GM21619 (cell line): ENCODE data around the gene PSMD3.

Experiments used
- ATAC-seq: cut with Tn5 transposase; IDR thresholded peaks from one replicate; pipeline ENCODE4 v1.9.1; 2021; ENCODE audit not compliant: unreplicated experiment

PSMD3 gene

DNA sequence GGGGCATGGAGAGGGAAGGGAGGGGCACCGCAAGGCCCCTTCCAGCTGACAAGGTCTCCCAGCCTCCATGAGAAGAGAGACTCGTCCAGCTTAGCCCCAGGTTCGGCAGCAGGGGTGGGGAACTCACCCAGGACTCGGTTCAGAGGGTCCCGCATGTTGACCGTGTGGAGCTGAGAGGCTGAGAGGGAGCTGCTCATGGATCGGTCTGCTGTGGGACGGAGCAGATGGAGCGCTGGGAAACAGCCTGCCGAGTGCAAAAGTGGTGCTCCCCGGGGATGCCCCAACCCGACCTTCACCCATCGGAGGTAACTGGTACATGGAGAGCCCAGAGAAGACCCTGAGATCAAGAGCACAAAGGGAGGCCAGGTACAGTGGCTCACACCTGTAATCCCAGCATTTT, 39.5 kb downstream of the PSMD3 start:
- ATAC-seq, result no peak

DNA sequence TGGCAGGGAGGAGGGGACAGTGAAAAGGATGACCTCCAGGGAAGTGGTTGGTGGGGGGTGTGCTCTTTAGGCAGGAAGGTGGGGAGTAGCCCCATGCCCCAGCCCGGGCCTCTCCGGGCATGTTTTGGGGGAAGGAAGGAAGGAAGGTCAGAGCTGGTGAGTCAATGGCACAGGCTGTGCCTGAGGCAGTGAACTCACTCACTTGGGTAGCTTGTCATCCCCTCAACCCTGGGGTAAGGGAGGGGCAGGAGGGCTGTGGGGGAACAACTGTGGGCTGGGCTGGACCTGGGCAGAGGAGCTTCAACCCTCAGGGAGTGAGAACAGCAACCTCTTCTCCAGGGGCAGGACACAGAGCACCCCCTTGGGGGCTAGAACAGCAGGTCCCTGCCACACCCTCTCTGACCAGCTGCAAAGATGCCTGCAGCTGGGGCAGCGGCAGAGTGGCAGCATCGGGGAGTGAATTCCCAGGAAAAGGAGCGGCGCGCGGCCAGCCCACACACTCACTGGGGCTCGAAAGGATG, 40.9 kb downstream of the PSMD3 start:
- no peak for ATAC-seq

DNA sequence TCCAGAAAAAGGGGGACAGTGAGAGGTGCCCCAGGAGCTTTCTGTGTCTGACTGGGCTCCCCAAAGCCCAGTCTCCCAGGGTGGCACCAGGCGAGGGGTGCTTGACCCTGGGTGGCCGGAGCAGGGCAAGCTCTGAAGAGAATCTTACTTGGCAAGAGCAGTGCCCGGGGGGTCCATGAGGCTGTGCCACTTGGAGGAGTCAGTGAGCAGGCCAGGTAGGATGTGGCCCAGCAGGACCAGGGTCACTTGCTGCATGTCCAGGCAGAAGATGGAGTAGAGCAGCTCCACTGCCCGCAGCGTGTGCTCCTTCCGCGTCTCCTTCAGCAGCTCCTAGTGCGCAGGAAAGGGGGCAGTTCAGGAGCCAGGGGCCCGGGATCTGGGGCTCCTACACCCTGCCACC, 41.9 kb downstream of the PSMD3 start:
- no peak for ATAC-seq

DNA sequence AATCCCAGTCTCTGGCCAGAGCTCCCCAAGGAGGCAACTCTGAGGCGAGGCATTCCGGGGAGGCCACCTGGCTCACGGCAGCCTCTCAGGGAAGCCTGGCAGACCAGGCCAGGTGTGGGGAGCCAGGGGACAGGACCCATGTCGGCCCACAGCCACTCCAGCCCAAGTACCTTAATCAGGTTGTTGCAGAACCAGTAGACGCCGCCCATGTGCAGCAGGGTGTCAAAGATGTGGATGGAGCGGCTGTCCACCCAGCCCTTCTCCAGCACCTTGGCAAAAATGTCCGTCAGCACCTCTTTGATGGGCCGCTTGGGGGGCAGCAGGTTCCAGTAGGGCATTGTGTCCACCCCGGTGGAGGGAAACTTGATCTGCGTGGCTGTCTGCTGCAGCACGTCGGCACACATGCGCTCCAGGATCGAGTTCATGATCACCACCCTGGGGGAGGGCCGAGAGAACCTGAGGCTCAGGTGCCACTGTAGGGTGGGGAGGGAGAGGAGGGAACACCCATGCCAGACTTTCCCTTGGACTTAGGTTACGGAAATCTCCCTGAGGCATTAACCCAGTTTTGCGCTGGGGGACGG, 42.4 kb downstream of the PSMD3 start:
- ATAC-seq, result no peak

DNA sequence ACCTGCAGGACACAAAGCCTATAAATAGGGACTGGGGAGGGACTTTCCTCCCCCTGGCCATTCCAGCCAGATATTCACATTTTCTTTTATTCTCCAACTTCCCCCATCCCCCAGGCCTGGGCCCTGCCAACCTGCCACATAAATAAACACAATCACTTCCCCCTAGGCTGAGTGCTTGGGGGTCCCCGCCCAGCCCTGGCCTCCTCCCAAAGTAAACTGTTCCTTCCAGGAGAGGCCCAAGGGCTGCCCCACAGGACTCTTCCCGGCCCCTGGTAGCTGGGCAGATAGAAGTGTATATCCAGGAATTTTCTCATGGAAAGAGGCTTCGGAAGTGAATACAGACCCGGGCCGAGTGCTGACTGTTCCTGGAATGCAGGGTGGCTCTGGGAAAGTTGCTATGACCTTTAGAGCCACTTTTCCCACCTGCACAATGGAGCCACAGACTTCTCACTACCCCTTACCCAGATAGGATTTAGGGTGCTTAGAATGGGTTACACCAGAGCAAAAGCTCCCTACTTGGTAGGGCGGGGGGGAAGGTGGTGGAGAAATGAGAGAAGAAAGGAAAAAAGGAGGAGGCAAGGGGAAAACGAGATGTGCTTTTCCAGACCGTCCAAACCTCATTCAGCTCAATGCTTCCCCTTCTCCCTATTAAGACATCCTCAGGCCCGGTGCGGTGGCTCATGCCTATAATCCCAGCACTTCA, 43.1 kb downstream of the PSMD3 start:
- ATAC-seq, result no peak

DNA sequence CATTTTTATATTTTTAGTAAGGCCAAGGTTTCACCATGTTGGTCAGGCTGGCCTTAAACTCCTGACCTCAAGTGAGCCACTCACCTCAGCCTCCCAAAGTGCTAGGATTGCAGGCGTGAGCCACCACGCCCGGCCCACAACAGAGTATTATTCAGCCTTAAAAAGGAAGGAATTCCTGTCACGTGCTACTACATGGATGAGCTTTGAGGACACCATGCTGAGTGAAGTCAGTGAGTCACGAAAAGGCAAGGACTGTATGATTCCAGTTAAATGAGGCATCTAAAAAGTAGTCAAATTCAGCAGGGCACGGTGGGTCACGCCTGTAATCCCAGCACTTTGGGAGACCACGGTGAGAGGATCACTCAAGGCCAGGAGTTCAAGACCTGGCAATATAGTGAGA, 44.3 kb downstream of the PSMD3 start:
- ATAC-seq, result no peak

DNA sequence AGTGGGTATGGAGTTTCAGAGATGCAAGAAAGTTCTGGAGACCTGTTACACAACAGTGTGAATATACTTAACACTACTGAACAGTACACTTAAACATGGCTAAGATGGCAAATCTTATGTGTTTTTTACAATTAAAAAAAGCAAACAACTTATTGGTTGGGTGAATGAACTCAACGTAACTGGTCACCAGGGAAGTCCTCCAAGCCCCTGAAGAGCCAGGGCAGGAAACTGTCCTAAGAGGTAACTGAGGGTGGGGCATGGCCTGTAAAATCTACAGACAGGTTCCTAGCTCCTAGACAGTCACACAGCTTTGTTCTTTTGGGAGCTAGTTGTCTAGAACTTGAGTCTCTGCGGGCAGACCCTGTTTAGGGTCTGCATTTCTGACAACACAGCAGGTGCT, 45.0 kb downstream of the PSMD3 start:
- no peak for ATAC-seq

DNA sequence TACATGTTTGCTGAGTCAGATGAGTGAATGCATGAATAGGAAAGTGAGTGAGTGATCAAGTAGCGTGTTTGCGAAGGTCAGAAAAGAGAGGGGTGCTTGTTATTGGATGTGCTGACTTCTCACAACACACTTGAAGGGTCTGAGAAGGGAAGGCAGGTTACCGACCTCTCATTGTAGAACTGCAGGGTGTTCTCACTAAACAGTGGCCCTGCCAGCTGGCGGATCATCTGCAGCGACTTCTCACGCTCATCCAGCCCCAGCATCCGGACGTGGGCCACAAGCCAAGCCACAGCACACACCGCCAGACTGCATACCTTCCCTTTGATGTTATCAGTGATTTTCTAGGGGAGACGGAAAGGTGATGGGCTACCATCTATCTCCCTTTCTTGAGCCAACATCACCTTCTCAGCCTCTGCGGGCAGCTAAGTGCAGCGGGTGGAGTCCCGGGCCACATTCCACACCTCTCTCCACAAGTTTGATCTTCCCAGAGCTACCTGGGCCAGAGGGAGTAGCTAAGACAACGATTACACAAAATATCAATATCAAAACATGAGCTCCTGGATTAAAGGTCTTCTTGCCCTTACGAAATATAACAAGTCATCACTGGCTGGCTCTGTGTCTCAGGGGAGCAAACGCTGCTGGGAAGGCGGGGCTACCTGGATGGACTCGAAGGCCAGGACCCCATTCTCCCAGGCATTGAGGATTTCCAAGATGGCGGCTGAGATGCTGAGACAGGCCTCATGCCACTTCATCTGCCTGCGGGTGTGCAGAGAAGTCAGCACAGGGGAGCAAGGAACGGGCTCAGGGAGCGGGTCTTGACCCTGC, 45.6 kb downstream of the PSMD3 start:
- ATAC-seq, result no peak

DNA sequence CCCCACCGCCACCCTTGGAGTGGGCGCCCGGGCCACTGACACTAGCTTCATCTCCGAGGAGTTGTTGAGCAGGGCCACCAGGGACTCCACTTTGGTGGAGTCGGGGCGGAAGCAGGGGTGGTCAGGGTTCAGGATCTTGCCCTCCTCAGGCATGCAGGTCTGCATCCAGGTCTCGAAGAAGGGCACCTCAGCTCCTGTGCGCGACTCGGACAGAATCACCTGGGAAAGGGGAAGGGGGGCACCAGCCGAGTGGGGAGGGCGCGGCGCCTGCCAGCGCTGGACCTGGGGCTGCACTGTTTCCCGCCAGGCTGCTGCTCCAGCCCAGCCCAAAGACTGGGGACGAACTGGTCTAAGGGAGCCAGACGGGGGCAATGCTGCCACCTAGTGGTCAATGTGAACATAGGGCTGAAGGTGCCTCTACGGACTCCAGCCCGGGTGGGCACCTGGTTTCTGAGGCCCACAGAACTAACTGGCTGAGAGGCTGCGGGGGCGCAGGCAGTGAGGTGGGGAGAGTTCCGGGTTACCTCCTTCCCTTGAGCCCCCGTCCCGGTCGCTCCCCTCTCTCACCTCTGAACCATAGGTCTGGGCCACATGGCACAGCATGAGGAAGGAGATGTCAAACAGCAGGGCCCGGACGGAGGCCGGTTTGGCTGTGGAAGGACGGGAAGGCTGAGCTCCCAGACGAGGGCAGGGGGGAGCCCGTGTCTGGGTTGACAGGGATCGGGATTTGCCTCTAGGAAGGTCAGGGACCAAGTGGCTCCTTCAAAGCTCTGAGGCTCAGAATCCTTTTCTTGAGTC, 46.4 kb downstream of the PSMD3 start:
- no peak for ATAC-seq

DNA sequence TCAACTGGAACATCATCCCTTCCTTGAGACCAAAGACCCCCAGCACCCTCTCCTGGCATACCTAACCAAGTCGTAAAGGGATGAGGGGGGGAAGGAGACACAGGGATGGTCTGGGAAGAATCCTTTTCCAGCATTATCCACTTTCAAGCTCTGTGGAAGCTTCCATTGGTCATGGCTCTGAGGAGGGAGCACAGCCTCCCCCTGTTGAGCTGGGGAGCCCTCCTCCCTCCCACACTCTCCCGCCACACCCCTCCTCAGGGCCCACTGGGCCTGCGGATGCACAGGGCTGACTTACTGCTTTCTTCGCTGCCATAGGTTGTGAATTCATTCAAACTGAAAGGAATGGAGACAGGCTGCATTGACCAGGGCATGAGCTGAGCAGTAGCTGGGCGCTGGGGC, 47.0 kb downstream of the PSMD3 start:
- ATAC-seq, result no peak

DNA sequence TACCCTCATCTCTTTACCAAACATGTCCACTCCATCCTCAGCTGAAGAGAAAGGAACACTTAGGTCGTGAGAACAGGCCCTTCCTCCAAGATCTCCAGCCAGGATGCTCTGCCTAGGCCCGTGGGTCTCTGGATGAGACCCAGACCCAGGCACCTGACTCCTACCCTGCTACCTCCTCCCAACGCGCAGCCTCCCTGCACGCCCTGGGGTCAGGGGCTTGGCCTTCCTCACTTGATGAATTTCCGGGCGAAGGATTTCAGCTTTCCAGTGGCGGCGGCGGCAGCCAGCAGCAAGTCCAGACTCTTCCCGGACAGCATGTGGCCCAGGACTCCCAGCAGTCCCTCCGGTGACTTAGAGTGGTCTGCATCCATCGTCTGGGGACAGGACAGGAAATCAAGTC, 48.0 kb downstream of the PSMD3 start:
- no peak for ATAC-seq

DNA sequence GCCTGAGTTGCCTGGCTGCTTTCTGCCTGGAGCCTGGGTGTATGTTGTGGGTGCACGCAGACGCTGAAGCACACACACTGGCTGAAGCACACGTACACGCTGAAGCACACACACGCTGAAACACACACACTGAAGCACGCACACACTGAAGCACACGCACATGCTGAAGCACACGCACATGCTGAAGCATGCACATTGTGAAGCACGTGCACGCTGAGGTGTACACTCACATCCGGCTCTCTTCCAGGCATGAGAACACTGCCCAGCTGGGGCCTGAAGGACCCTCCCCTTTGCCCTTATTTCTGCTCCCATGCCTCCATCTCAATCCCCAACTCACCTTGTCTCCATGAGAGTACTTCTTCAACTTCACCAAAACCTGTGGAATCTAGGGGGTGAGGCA, 51.1 kb downstream of the PSMD3 start:
- ATAC-seq, result no peak

DNA sequence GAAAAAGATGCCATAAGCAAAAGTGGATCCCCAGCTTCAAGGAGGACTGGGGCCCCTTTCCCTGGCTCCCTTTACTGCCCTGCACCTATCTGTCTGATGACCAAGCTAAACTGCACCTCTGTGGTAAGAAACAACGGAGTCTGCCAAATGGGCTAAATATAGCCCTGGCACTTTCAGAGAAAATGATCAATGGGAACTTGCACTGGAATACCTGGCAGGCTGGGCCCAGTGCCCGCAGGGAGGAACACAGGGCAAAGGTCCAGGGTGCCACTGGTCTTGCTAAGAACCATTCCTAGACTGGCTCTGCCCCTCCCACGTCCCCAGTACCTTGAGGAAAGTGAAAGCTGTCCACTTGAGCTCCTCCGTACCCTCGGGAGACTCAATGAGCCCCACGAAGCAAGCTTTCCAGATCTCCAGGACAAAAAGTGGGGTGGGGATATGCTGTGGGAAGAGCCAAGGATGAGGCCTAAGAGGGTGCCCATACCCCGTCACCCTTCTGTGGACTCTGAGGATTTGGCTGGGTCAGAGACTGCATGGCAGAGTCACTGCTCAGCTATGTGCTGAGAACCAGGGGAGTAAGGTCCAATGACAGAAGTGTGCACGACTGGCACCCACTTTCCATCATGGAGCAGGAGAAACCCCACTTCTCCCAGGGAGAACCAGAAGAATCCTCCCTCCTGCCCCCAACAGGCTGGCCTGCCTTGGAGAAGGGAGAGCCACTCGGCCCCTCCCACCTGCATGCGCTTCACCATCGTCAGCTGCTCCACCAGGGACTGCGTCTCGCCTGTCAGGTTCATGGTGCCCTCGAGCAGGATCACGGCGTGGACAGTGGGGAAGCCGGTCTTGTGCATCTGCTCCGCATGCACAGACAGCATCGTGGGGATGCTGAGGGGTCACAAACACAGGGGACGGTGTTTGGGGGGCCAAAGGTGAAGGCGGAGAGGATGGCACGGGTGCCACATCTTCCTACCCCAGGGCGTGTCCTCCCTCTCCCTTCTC, 52.0 kb downstream of the PSMD3 start:
- no peak for ATAC-seq

DNA sequence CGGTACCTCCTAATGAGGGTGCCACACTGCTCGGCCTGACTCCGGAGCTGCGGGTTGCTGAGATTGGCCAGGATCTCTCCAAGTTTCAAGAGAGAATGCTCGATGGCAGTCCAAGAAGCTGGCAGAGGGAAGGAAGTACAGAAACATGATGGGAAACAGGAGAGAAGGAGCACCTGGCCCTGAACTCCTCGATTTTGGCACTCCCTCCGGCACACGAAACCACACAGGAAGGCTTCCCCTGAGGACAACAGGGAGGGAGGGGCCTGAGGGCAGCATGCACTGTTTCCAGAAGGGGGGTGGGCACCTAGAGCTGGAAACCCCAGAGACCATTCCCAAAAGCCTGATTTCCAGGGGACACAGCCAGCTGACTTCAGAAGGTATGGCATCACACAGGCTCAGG, 52.7 kb downstream of the PSMD3 start:
- no peak for ATAC-seq

DNA sequence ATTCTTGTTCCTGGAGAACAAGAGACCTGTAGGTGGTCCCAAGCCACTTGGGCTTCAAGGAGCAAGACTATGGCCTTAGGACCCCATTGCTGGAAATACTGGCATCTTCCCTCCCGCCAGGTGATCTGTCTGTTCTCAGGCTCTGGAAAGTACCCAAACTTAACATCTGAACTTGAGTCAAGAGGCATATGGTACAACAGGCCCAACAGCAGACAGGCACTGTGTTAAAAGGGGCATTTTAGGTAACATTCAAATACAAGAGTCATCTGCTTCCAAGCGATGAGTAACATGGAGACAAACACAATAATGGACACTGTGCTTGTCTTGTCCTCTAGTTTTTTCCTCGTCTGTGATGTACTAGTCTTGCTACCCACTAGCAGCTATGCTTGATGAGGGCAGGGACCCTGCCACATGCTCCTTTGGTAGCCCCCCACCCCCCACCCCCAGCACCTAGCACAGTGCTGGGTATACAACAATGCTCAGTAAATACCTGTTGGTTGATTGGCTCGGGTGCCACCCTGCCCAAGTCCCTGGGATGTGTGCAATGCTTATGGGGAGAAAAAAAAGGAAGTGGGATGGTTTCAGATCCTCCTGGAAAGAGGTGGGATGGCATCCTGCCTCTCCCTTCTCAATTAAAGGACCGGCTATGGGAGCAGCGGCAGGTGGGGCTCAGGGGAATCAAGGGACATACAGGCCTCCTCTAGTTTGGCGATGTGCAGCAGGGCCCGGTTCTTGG, 54.0 kb downstream of the PSMD3 start:
- ATAC-seq, result no peak

DNA sequence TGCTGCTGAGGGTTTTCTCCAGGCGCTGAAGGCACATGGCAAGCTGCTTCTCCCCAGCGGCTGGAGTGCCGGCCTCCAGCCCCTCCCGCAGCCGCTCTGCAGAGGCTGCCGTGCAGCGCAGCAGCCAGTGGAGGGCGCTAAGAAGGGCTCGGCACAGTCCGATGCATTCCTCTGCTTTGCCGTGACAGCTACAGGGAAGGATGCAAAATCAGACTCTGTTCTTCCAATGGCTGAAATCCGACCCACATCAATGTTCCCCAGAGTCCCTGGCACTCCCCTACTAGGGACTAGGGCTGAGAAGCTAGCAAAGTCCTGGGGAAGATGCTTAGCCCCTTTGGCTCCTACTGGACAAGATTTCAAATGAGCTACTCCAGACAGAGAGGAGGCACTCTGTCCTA, 54.6 kb downstream of the PSMD3 start:
- no peak for ATAC-seq

DNA sequence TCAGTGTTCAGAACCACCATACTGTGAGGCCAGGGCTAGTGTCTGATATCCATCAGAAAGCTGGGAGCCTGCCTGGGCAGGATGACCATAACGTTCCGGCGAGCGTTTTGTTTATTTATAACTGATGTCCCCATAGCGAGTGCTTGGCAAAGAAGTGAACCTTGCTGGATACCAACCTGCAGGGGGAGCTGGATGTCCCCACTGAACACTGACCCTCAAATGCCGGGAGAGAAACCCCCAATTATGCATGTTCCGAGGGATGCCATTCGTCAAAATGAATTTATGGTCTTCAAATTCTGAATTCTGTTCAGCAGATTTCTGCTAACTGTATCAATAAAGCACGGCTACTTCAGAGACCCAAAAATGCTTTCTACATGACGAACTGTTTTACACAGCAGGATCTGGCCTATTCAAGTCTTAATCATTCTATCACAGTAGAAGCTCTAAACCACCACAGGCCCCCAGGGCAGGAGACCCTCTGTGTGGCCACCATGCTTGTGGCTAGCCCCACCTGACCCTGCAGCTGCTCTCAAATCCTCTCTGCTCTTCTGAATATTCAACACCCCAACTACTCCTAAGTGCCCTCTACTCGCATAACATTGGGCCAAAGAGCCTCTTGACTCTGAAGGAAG, 58.4 kb downstream of the PSMD3 start:
- ATAC-seq, result no peak

DNA sequence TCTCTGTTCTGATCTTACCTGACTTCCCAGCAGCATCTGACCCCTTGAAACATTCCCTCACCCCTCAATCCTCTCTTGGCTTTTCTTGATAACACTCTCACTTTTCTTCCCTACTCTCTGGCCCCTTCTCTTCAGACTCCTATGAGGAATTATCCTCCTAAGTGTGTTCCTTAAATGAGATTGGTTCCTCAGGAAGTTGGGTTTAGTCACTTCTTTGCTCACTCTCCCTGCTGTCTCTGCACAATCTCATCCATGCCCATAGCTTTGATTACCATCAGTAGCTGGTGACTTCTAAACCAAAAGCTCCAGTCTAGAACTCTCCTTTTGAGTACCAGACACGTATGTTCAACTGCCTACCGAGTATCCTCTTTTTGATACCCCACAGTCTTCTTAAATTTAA, 60.6 kb downstream of the PSMD3 start:
- ATAC-seq, result no peak
